Body of pancreas (tissue), 4 donors: Measurements from ENCODE around the gene TAF12. TPM values are rescaled to one million over a fixed set of nuclear protein-coding genes. Genes with fewer than 3 reads are reported as not detected.

ENCODE experiments used
- ATAC-seq: fragments of 150-250 bp; one replicate; pipeline ENCODE4 v1.9.1; 2016
- DNase-seq, 4 donors: peaks; one replicate each; pipeline ENCODE4 v3.0.0-alpha.2; 2019
- H3K27ac ChIP-seq, 4 donors: fragments of 200-600 bp; sonication (generic); 1 replicate in 3 of 4; 2 replicates in 1 of 4; pipeline versions ENCODE4 v1.5.1 to v1.6.1; 2016 to 2019; ENCODE audit warnings: mild to moderate bottlenecking in 1 of 4, mixed read lengths in 1 of 4, moderate library complexity in 1 of 4
- H3K27me3 ChIP-seq, 2 donors: fragments of 200-600 bp; sonication (generic); one replicate each; pipeline ENCODE4 v1.6.0; 2016; ENCODE audit warnings: mild to moderate bottlenecking in 1 of 2
- H3K36me3 ChIP-seq, 2 donors: fragments of 200-600 bp; sonication (generic); replicated peaks in 1 of 2; 2 replicates each; pipeline ENCODE4 v1.5.1; 2016; ENCODE audit warnings: low read depth in 2 of 2; ENCODE audit not compliant: insufficient read depth in 1 of 2
- H3K4me1 ChIP-seq: fragments of 200-600 bp; sonication (generic); one replicate; pipeline ENCODE4 v1.6.0; 2016
- H3K4me3 ChIP-seq, 2 donors: fragments of 200-600 bp; sonication (generic); 1 replicate in 1 of 2; 2 replicates in 1 of 2; pipeline ENCODE4 v1.5.1; 2016 to 2019
- H3K9me3 ChIP-seq, 3 donors: fragments of 200-600 bp; sonication (generic); 1 replicate in 2 of 3; 2 replicates in 1 of 3; pipeline ENCODE4 v1.5.1; 2016
- CTCF ChIP-seq, 7 experiments: fragments of 450-650 bp in 4 of 7; fragments of 200-600 bp in 3 of 7; sonication (generic) in 3 of 7; IDR thresholded peaks; one replicate each; pipeline ENCODE4 v1.5.1; 2016 to 2019; ENCODE audit warnings: antibody characterized with exemption in 7 of 7
- POLR2A ChIP-seq, 3 donors: fragments of 450-650 bp; IDR thresholded peaks; one replicate each; pipeline ENCODE4 v1.6.1; 2016; ENCODE audit warnings: antibody characterized with exemption in 3 of 3, mild to moderate bottlenecking in 2 of 3
- WGBS, 2 donors: methylation state at CpG; one replicate each; pipeline ENCODE4 v1.1.5; 2017; 5-methylcytosine and 5-hydroxymethylcytosine counted together
- intact Hi-C: fragments of 100-400 bp; cut with DNase I; formaldehyde crosslinking; loops from one replicate; pipeline ENCODE4 v1.15.1; 2023
- total RNA-seq, 2 donors: library from RNA; depleted of rRNA; stranded (reverse); fragments of >200 nt; gene quantifications; one replicate each; pipeline ENCODE4 v1.1.0, GENCODE V29; 2016

TAF12 gene
- total RNA-seq, 2 donors from 2014 or later, result 11.7 to 11.9 TPM

GRCh38 chr1:28606771-28607170 lies 36.1 kb downstream of the TAF12 start:
- H3K27me3 ChIP-seq, result no peaks in the 10 kb centered on the region
- H3K4me3 ChIP-seq, result no peak overlapping the region
- H3K4me1 ChIP-seq, result no peaks in the 10 kb centered on the region
- no peak for DNase-seq
- no peak for ATAC-seq
- H3K27ac ChIP-seq, result no peak overlapping the region
- WGBS, 2 donors, result 80 to 90% methylated on average over 2 of the region's 2 CpGs
- intact Hi-C loops, result no loop called here
- H3K9me3 ChIP-seq, result no peaks in the 10 kb centered on the region
- H3K36me3 ChIP-seq, result peaks cover 0 to 10% of the 10 kb centered on the region in 2 donors
- TF ChIP-seq CTCF (IDR thresholded peaks at IDR 0.05), result no peak
- TF ChIP-seq POLR2A (IDR thresholded peaks at IDR 0.05), result no peak

GRCh38 chr1:28604962-28605361 lies 37.9 kb downstream of the TAF12 start:
- WGBS, 2 donors, result 93 to 94% methylated on average over 6 of the region's 6 CpGs
- Histone ChIP-seq H3K27ac (no peak overlapping the region), H3K9me3 (no peaks in the 10 kb centered on the region), H3K36me3 (peaks cover 0 to 7% of the 10 kb centered on the region in 2 donors), H3K4me3 (no peak overlapping the region), H3K27me3 (no peaks in the 10 kb centered on the region), H3K4me1 (no peaks in the 10 kb centered on the region)
- DNase-seq (no peak), ATAC-seq (no peak)
- no peak for TF ChIP-seq CTCF (IDR thresholded peaks at IDR 0.05)
- no peak for TF ChIP-seq POLR2A (IDR thresholded peaks at IDR 0.05)
- intact Hi-C loops, result loop anchor here (5.0 kb wide), 1 partner anchor 88 kb away; no protein-coding TSS in a partner anchor

GRCh38 chr1:28604411-28604810 lies 38.5 kb downstream of the TAF12 start:
- Histone ChIP-seq H3K27ac (no peak overlapping the region), H3K9me3 (no peaks in the 10 kb centered on the region), H3K36me3 (peaks cover 0 to 7% of the 10 kb centered on the region in 2 donors), H3K4me1 (no peaks in the 10 kb centered on the region), H3K27me3 (no peaks in the 10 kb centered on the region), H3K4me3 (no peak overlapping the region)
- WGBS, 2 donors, result 78 to 86% methylated on average over 3 to 5 of the region's 5 CpGs
- TF ChIP-seq POLR2A (IDR thresholded peaks at IDR 0.05) (no peak), CTCF (IDR thresholded peaks at IDR 0.05) (no peak)
- no peak for DNase-seq
- intact Hi-C loops, result loop anchor here (5.0 kb wide), 1 partner anchor 87 kb away; no protein-coding TSS in a partner anchor
- no peak for ATAC-seq

GRCh38 chr1:28602536-28603439 lies 40.1 kb downstream of the TAF12 start:
- no peak for TF ChIP-seq POLR2A (IDR thresholded peaks at IDR 0.05)
- TF ChIP-seq CTCF (IDR thresholded peaks at IDR 0.05), result peak; percentile 18 to 80 (median 64)
- WGBS, 2 donors, result 68 to 70% methylated on average over 15 of the region's 15 CpGs
- Histone ChIP-seq H3K9me3 (no peaks in the 10 kb centered on the region), H3K36me3 (peaks cover 0 to 7% of the 10 kb centered on the region in 2 donors), H3K4me1 (no peaks in the 10 kb centered on the region), H3K27ac (no peak overlapping the region), H3K4me3 (no peak overlapping the region), H3K27me3 (no peaks in the 10 kb centered on the region)
- ATAC-seq (peak; percentile 70), DNase-seq (peak; percentile 58 to 74 (median 65))
- intact Hi-C loops, result loop anchor here (5.0 kb wide), 1 partner anchor 85 kb away; no protein-coding TSS in a partner anchor
